ENCODE data around the gene SLC12A5.

The SLC12A5 gene

DNA sequence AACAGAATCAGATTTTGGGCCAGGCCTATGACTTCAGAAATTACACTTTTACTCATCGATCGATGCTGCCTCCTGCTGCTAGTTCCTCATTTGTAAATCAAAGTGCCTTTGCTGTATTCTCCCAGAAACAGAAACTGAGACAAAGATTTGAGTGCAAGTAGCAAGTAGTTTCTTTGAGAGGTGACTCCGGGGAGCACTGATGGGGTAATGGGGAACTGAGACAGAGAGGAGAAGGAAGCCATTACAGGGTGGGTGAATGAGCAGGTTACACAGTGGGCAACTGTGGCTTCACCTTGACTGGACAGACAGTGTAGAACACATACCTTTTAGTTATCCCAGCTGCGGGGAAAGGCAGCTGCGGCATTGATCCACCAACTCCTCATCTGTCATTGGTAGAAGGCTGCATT lies 79.4 kb downstream of the SLC12A5 start:
- no peak for DNase-seq (ENCODE audit: low read depth, low spot score)

GRCh38 chr20:46108976-46109375 lies 80.0 kb downstream of the SLC12A5 start:
- no peak for DNase-seq (ENCODE audit: low read depth, low spot score)
